AG10803 (cell line): ENCODE measurements around the gene FAM83B.

Experiments
- DNase-seq: peaks from one replicate; pipeline ENCODE4 v3.0.0; 2010; ENCODE audit warnings: low read depth
- H3K4me3 ChIP-seq: 2 replicates; pipeline ENCODE4 v1.5.1; 2011; ENCODE audit warnings: mild to moderate bottlenecking, low read length, control low read depth
- CTCF ChIP-seq: conservative IDR thresholded peaks from 2 replicates; pipeline ENCODE4 v1.5.1; 2011; ENCODE audit warnings: mild to moderate bottlenecking, low read length, control low read depth, inconsistent platforms

Gene FAM83B

GRCh38 chr6:54861905-54862616 lies 15.5 kb downstream of the FAM83B start:
- no peak overlapping the region for H3K4me3 ChIP-seq
- DNase-seq: no peak
- no peak for TF ChIP-seq CTCF

GRCh38 chr6:54864272-54864671 lies 17.7 kb downstream of the FAM83B start:
- H3K4me3 ChIP-seq: no peak overlapping the region
- TF ChIP-seq CTCF: no peak
- no peak for DNase-seq

- no peak overlapping the region for H3K4me3 ChIP-seq
- DNase-seq: no peak
- no peak for TF ChIP-seq CTCF
Observed at GRCh38 chr6:54865091-54865631, 18.6 kb downstream of the FAM83B start.

GRCh38 chr6:54868556-54868955 lies 22.0 kb downstream of the FAM83B start:
- TF ChIP-seq CTCF: no peak
- no peak for DNase-seq
- no peak overlapping the region for H3K4me3 ChIP-seq

GRCh38 chr6:54873599-54873998 lies 27.0 kb downstream of the FAM83B start:
- no peak for TF ChIP-seq CTCF
- no peak overlapping the region for H3K4me3 ChIP-seq
- no peak for DNase-seq

GRCh38 chr6:54874349-54875048 lies 27.9 kb downstream of the FAM83B start:
- no peak overlapping the region for H3K4me3 ChIP-seq
- no peak for TF ChIP-seq CTCF
- DNase-seq: no peak

GRCh38 chr6:54875539-54875938 lies 29.0 kb downstream of the FAM83B start:
- no peak for TF ChIP-seq CTCF
- H3K4me3 ChIP-seq: no peak overlapping the region
- no peak for DNase-seq
